Lower leg skin (tissue), 3 donors: ENCODE data around the gene DAPK2.

Experiments
- CTCF ChIP-seq, 3 donors: fragments of 450-650 bp; IDR thresholded peaks; one replicate each; pipeline ENCODE4 v1.5.1; 2016; ENCODE audit warnings: antibody characterized with exemption in 3 of 3, mild to moderate bottlenecking in 3 of 3, moderate library complexity in 2 of 3
- POLR2A ChIP-seq, 2 donors: fragments of 450-650 bp; IDR thresholded peaks; one replicate each; pipeline ENCODE4 v1.6.1; 2016 to 2017; ENCODE audit warnings: antibody characterized with exemption in 2 of 2, mild to moderate bottlenecking in 1 of 2, moderate library complexity in 1 of 2

- TF ChIP-seq CTCF (IDR thresholded peaks at IDR 0.05) (no peak), POLR2A (IDR thresholded peaks at IDR 0.05) (no peak)
Observed at GRCh38 chr15:63902671-63903035, 143.6 kb downstream of the DAPK2 start.
